Measurements from ENCODE around the gene PARD3.
"Not testable (repeated sequence)": the region's sequence is repeated elsewhere in the genome, so short reads cannot be mapped to it uniquely, and the experiment has no call there.

Gene PARD3

GRCh38 chr10:34286136-34286739, 528.9 kb downstream of the PARD3 start:
- no peak for DNase-seq

GRCh38 chr10:34281661-34282582, 533.2 kb downstream of the PARD3 start:
- no peak for DNase-seq

GRCh38 chr10:34280599-34281374, 534.3 kb downstream of the PARD3 start:
- DNase-seq, result no peak

GRCh38 chr10:34275626-34276130, 539.4 kb downstream of the PARD3 start:
- no peak for DNase-seq

- no peak for DNase-seq
These were observed 540.2 kb downstream of the PARD3 start for GRCh38 chr10:34274906-34275305.

GRCh38 chr10:34273340-34273739, 541.8 kb downstream of the PARD3 start:
- DNase-seq, result no peak

- no peak for DNase-seq
These were observed 542.8 kb downstream of the PARD3 start for GRCh38 chr10:34272316-34272715.

GRCh38 chr10:34268410-34268809, 546.7 kb downstream of the PARD3 start:
- DNase-seq, result not testable (repeated sequence)

GRCh38 chr10:34262985-34263384, 552.1 kb downstream of the PARD3 start:
- no peak for DNase-seq

GRCh38 chr10:34260904-34261303, 554.2 kb downstream of the PARD3 start:
- no peak for DNase-seq

- no peak for DNase-seq
These were observed 558.9 kb downstream of the PARD3 start for GRCh38 chr10:34256216-34256615.

GRCh38 chr10:34255035-34255434, 560.1 kb downstream of the PARD3 start:
- DNase-seq, result no peak

GRCh38 chr10:34254596-34254995, 560.5 kb downstream of the PARD3 start:
- no peak for DNase-seq

- no peak for DNase-seq
These were observed 563.0 kb downstream of the PARD3 start for GRCh38 chr10:34252111-34252510.

- no peak for DNase-seq
These were observed 563.9 kb downstream of the PARD3 start for GRCh38 chr10:34251177-34251576.

GRCh38 chr10:34250722-34251121, 564.4 kb downstream of the PARD3 start:
- no peak for DNase-seq

- DNase-seq, result no peak
These were observed 565.5 kb downstream of the PARD3 start for GRCh38 chr10:34249634-34250033.

- DNase-seq, result no peak
These were observed 567.5 kb downstream of the PARD3 start for GRCh38 chr10:34247560-34247959.

GRCh38 chr10:34244756-34245484, 570.2 kb downstream of the PARD3 start:
- DNase-seq, result no peak

GRCh38 chr10:34241226-34242000, 573.7 kb downstream of the PARD3 start:
- no peak for DNase-seq

GRCh38 chr10:34240039-34240438, 575.1 kb downstream of the PARD3 start:
- DNase-seq, result no peak

All from effector CD8-positive, alpha-beta T cell (primary cell).